Measurements from ENCODE around the gene MYRIP. TPM values are rescaled to one million over a fixed set of nuclear protein-coding genes. Genes with fewer than 3 reads are reported as not detected.

Gene MYRIP
- polyA plus RNA-seq, 3 donors: not detected

DNA sequence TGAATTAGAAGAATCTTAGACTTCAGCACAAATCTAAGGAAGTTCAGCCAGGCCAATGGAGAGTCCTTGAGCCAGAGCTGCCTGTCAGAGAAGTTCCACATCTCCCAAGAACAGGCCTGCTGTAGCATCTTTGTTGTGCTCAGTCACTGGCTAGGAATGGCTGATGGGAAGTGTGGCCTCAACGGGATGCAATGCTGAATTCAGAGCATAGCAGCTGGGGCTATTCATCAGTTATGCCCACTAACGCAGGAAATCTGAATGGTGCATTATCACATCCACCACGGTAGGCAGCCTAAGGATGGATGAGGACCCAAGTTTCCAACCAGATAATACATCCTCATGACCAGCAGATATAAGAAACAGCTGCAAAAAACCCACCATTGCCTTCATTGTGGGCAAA, 496.9 kb downstream of the MYRIP start:
- H3K9me3 ChIP-seq (replicated peaks in 1 of 2; ENCODE audit: control insufficient read depth in 1 of 2, insufficient read depth in 1 of 2, low read length in 2 of 2): no peaks in the 10 kb centered on the region
- no peak for DNase-seq
- H3K9me3 Mint-ChIP-seq: peaks cover 0 to 2% (median 0%) of the 10 kb centered on the region in 7 donors
- WGBS (ENCODE audit: insufficient coverage): 100% methylated on average over 2 of the region's 3 CpGs
- H3K27ac ChIP-seq (ENCODE audit: low read depth in 1 of 2, low read length in 2 of 2): no peak overlapping the region
- no peak overlapping the region for H3K4me3 ChIP-seq (replicated peaks in 1 of 3; ENCODE audit: low read depth in 2 of 3, low read length in 3 of 3)
- H3K4me1 ChIP-seq (ENCODE audit: control insufficient read depth in 1 of 2, insufficient read depth in 2 of 2, low read length in 2 of 2): peaks cover 22 to 35% of the 10 kb centered on the region in 2 donors
- peak overlapping the region in 1 of 7 donors; percentile 31 for H3K27ac Mint-ChIP-seq
- no peak overlapping the region for H3K4me3 Mint-ChIP-seq
- H4K20me1 ChIP-seq (ENCODE audit: insufficient read depth, low read length): no peaks in the 10 kb centered on the region
- peaks cover 6 to 7% of the 10 kb centered on the region in 2 donors for H3K36me3 Mint-ChIP-seq
- H2AFZ ChIP-seq (ENCODE audit: insufficient read depth, low read depth, low read length, poor library complexity, severe bottlenecking): no peak overlapping the region
- no peaks in the 10 kb centered on the region for H3K27me3 Mint-ChIP-seq (ENCODE audit: low read depth in 3 of 3)
- peaks cover 18% of the 10 kb centered on the region for H3K79me2 ChIP-seq (ENCODE audit: insufficient read depth, low read length)
- TF ChIP-seq, protein P1, sequence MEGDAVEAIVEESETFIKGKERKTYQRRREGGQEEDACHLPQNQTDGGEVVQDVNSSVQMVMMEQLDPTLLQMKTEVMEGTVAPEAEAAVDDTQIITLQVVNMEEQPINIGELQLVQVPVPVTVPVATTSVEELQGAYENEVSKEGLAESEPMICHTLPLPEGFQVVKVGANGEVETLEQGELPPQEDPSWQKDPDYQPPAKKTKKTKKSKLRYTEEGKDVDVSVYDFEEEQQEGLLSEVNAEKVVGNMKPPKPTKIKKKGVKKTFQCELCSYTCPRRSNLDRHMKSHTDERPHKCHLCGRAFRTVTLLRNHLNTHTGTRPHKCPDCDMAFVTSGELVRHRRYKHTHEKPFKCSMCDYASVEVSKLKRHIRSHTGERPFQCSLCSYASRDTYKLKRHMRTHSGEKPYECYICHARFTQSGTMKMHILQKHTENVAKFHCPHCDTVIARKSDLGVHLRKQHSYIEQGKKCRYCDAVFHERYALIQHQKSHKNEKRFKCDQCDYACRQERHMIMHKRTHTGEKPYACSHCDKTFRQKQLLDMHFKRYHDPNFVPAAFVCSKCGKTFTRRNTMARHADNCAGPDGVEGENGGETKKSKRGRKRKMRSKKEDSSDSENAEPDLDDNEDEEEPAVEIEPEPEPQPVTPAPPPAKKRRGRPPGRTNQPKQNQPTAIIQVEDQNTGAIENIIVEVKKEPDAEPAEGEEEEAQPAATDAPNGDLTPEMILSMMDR (IDR thresholded peaks at IDR 0.05): no peak
- peaks cover 1 to 5% of the 10 kb centered on the region in 2 donors for H3K36me3 ChIP-seq (replicated peaks in 1 of 2; ENCODE audit: control insufficient read depth in 1 of 2, insufficient read depth in 2 of 2, low read length in 2 of 2)
- H3K4me2 ChIP-seq (replicated peaks; ENCODE audit: extremely low read depth, low read length, poor library complexity, severe bottlenecking): no peak overlapping the region
- intact Hi-C loops (cut with micrococcal nuclease): loop anchor here in 1 of 2 donors (5.0 kb wide), 1 partner anchor 146 kb away; no protein-coding TSS in a partner anchor
- H3K27me3 ChIP-seq (ENCODE audit: control insufficient read depth in 2 of 2, insufficient read depth in 2 of 2, low read length in 2 of 2): no peaks in the 10 kb centered on the region
- H3K4me1 Mint-ChIP-seq: peaks cover 34% of the 10 kb centered on the region
- H3K9ac ChIP-seq (ENCODE audit: insufficient read depth, low read length, poor library complexity, severe bottlenecking): no peak overlapping the region

DNA sequence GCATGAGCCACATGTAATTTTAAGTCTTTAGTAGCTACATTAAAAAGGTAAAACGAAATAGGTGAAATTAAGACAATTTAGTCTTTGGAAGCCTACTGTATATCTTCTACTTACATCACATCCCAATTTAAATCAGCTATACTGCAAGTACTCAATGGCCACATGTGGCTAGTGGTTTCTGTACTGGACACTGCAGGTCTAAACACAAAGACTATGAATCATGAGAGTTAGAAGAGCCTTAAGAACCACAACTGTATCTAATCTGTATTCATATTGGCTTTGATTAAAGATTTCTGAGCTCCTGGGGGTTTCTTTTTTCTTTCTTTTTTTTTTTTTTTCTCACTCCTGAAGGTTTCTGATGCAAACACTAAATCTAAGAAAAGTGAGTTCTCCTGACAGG, 497.8 kb downstream of the MYRIP start:
- DNase-seq: no peak
- WGBS (ENCODE audit: insufficient coverage): no CpG with 5 or more reads among the region's 1 CpG
- no peak overlapping the region for H3K9ac ChIP-seq (ENCODE audit: insufficient read depth, low read length, poor library complexity, severe bottlenecking)
- H3K9me3 ChIP-seq (replicated peaks in 1 of 2; ENCODE audit: control insufficient read depth in 1 of 2, insufficient read depth in 1 of 2, low read length in 2 of 2): no peaks in the 10 kb centered on the region
- H3K4me1 Mint-ChIP-seq: peaks cover 37% of the 10 kb centered on the region
- peaks cover 9 to 13% of the 10 kb centered on the region in 2 donors for H3K36me3 ChIP-seq (replicated peaks in 1 of 2; ENCODE audit: control insufficient read depth in 1 of 2, insufficient read depth in 2 of 2, low read length in 2 of 2)
- H4K20me1 ChIP-seq (ENCODE audit: insufficient read depth, low read length): no peaks in the 10 kb centered on the region
- TF ChIP-seq, protein P1 (IDR thresholded peaks at IDR 0.05): no peak
- no peaks in the 10 kb centered on the region for H3K27me3 ChIP-seq (ENCODE audit: control insufficient read depth in 2 of 2, insufficient read depth in 2 of 2, low read length in 2 of 2)
- H3K4me2 ChIP-seq (replicated peaks; ENCODE audit: extremely low read depth, low read length, poor library complexity, severe bottlenecking): no peak overlapping the region
- no peak overlapping the region for H3K27ac Mint-ChIP-seq
- H3K4me1 ChIP-seq (ENCODE audit: control insufficient read depth in 1 of 2, insufficient read depth in 2 of 2, low read length in 2 of 2): peaks cover 22 to 36% of the 10 kb centered on the region in 2 donors
- H3K27ac ChIP-seq (ENCODE audit: low read depth in 1 of 2, low read length in 2 of 2): no peak overlapping the region
- intact Hi-C loops (cut with micrococcal nuclease): loop anchor here in 1 of 2 donors (5.0 kb wide), 1 partner anchor 145 kb away; no protein-coding TSS in a partner anchor
- no peak overlapping the region for H2AFZ ChIP-seq (ENCODE audit: insufficient read depth, low read depth, low read length, poor library complexity, severe bottlenecking)
- H3K79me2 ChIP-seq (ENCODE audit: insufficient read depth, low read length): peaks cover 26% of the 10 kb centered on the region
- no peaks in the 10 kb centered on the region for H3K9me3 Mint-ChIP-seq
- peaks cover 15 to 16% of the 10 kb centered on the region in 2 donors for H3K36me3 Mint-ChIP-seq
- H3K27me3 Mint-ChIP-seq (ENCODE audit: low read depth in 3 of 3): no peaks in the 10 kb centered on the region
- no peak overlapping the region for H3K4me3 ChIP-seq (replicated peaks in 1 of 3; ENCODE audit: low read depth in 2 of 3, low read length in 3 of 3)
- H3K4me3 Mint-ChIP-seq: no peak overlapping the region
